Rectal smooth muscle tissue (tissue), 1 donor: ENCODE data around the gene RBP2.

Experiments used
- H3K27ac ChIP-seq: one replicate; pipeline ENCODE4 v1.7.0; 2013; ENCODE audit warnings: low read depth, low read length, inconsistent platforms
- H3K27me3 ChIP-seq: one replicate; pipeline ENCODE4 v1.7.0; 2013; ENCODE audit warnings: low read length; ENCODE audit not compliant: control insufficient read depth, insufficient read depth
- H3K36me3 ChIP-seq: one replicate; pipeline ENCODE4 v1.7.0; 2013; ENCODE audit warnings: low read length; ENCODE audit not compliant: control insufficient read depth, insufficient read depth
- H3K4me1 ChIP-seq: one replicate; pipeline ENCODE4 v1.7.0; 2013; ENCODE audit warnings: low read length; ENCODE audit not compliant: control insufficient read depth, insufficient read depth
- H3K4me3 ChIP-seq: one replicate; pipeline ENCODE4 v1.7.0; 2013; ENCODE audit warnings: low read length
- H3K9ac ChIP-seq: one replicate; pipeline ENCODE4 v1.7.0; 2013; ENCODE audit warnings: low read length

The RBP2 gene

GRCh38 chr3:139472380-139473010, 3.8 kb downstream of the RBP2 start:
- Histone ChIP-seq H3K27me3 (no peaks in the 10 kb centered on the region), H3K36me3 (no peaks in the 10 kb centered on the region), H3K9ac (no peak overlapping the region), H3K4me3 (no peak overlapping the region), H3K4me1 (no peaks in the 10 kb centered on the region), H3K27ac (no peak overlapping the region)

DNA sequence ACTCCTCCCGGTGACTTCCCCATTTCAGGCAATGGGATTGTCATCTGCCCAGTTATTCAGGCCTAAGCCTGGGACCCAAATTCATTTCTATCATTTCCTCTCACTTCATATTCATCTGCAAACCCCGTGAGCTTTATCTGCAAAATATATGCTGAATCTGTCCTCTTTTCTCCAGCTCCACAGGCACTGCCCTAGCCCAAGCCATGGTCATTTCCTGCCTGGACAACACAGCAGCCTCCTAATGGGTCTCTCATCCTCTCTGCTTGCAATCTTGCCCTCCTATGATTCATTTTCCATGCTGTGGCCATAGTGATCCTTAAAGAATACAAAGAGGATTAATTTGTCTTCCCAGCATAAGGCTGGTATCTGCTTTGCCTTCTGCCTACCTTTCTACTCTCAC, 6.1 kb downstream of the RBP2 start:
- H3K9ac ChIP-seq, result no peak overlapping the region
- H3K36me3 ChIP-seq, result no peaks in the 10 kb centered on the region
- H3K27ac ChIP-seq, result no peak overlapping the region
- H3K4me3 ChIP-seq, result no peak overlapping the region
- no peaks in the 10 kb centered on the region for H3K27me3 ChIP-seq
- H3K4me1 ChIP-seq, result no peaks in the 10 kb centered on the region

DNA sequence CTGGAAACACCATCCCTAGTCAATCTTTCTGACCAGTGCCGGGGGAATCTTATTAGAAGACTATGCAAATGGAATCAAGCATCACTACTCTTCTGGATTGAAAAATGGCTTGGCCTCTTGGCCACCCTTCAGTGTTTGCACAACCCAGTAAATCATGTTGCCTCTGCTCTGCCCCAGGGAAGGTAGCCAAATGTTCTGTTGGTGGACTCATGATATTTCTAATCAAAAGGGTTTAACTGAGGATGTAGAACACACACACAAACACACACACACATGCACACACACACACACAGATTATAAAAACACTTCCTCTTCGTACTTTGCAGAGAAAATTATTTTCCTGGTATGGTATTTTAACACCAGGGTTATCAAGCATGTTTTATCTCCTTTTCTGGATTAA, 7.9 kb downstream of the RBP2 start:
- Histone ChIP-seq H3K4me3 (no peak overlapping the region), H3K9ac (no peak overlapping the region), H3K4me1 (no peaks in the 10 kb centered on the region), H3K27ac (no peak overlapping the region), H3K36me3 (no peaks in the 10 kb centered on the region), H3K27me3 (no peaks in the 10 kb centered on the region)

- no peak overlapping the region for H3K27ac ChIP-seq
- H3K27me3 ChIP-seq, result no peaks in the 10 kb centered on the region
- H3K9ac ChIP-seq, result no peak overlapping the region
- H3K4me3 ChIP-seq, result no peak overlapping the region
- no peaks in the 10 kb centered on the region for H3K36me3 ChIP-seq
- H3K4me1 ChIP-seq, result no peaks in the 10 kb centered on the region
These were observed 10.0 kb downstream of the RBP2 start for GRCh38 chr3:139466360-139466759.

- Histone ChIP-seq H3K9ac (no peak overlapping the region), H3K27me3 (no peaks in the 10 kb centered on the region), H3K4me3 (no peak overlapping the region), H3K36me3 (no peaks in the 10 kb centered on the region), H3K4me1 (no peaks in the 10 kb centered on the region), H3K27ac (no peak overlapping the region)
These were observed 10.7 kb downstream of the RBP2 start for GRCh38 chr3:139465636-139466035.

- no peaks in the 10 kb centered on the region for H3K27me3 ChIP-seq
- H3K4me1 ChIP-seq, result no peaks in the 10 kb centered on the region
- no peak overlapping the region for H3K27ac ChIP-seq
These were observed 12.8 kb downstream of the RBP2 start for GRCh38 chr3:139463466-139463865.

DNA sequence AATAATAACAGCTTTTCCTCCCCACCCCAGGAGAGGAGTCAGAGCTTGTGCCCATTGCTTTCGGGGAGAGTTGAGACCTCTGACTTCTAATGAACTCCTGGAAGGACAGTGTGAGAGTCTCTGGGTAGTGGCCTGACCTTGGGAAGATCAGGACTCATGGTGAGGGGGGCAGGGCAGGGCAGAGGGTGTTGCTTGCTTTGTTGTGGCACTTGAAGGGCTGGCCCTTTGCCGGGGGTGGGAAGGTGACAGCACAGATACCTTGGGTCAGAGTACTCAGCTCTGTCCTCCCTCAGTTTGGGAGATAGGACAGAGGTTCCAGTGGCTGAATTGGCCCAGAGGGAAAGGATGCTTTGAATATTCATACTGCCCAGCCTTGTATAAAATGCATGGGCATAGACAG, 15.8 kb downstream of the RBP2 start:
- no peak overlapping the region for H3K9ac ChIP-seq
- H3K27me3 ChIP-seq, result no peaks in the 10 kb centered on the region
- H3K4me1 ChIP-seq, result no peaks in the 10 kb centered on the region
- no peak overlapping the region for H3K27ac ChIP-seq
- H3K36me3 ChIP-seq, result no peaks in the 10 kb centered on the region
- H3K4me3 ChIP-seq, result no peak overlapping the region

More at GRCh38 chr3:139463466-139463865, 12.8 kb downstream of the RBP2 start:
- Histone ChIP-seq H3K36me3 (no peaks in the 10 kb centered on the region), H3K9ac (no peak overlapping the region), H3K4me3 (no peak overlapping the region)

GRCh38 chr3:139460076-139460475, 16.2 kb downstream of the RBP2 start:
- Histone ChIP-seq H3K36me3 (no peaks in the 10 kb centered on the region), H3K27ac (no peak overlapping the region), H3K9ac (no peak overlapping the region), H3K4me3 (no peak overlapping the region), H3K27me3 (no peaks in the 10 kb centered on the region), H3K4me1 (no peaks in the 10 kb centered on the region)

DNA sequence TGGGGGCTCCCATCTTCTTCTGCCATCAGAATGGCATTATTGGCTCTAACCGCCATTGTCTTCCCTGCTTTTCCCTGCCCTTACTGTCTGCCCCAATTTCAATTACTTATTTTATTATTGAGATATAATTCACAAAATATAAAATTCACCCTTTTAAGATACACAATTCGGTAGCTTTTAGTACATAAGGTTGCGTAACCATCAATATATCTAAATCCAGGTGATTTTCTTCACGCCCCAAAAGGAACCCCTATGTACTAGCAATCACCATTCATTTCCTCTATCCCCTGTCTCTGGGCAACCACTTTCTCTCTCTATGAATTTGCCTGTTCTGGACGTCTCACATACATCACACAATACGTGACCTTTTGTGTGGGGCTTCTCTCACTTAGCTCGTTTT, 18.0 kb downstream of the RBP2 start:
- no peak overlapping the region for H3K4me3 ChIP-seq

DNA sequence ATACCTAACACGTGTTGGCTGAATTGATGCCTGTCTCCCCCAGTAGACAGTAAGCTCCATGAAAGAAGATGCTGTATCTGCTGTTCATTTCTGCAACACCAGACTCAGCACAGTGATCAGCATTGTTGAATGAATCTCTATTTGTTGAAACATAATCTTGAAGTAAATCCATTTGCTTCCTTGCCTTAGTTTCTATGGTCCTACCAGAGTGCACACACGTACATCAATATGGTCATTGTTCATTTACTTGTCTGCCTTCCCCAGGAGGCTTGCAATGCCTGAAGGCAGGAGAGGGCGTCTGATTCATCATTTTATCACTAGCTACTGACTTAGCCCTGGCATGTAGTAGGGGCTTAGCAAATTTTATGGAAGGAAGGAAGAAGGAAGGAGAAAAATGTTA, 19.2 kb downstream of the RBP2 start:
- Histone ChIP-seq H3K4me1 (no peaks in the 10 kb centered on the region), H3K27ac (no peak overlapping the region), H3K9ac (no peak overlapping the region), H3K27me3 (no peaks in the 10 kb centered on the region), H3K4me3 (no peak overlapping the region), H3K36me3 (no peaks in the 10 kb centered on the region)

More for the DNA sequence above, 18.0 kb downstream of the RBP2 start:
- Histone ChIP-seq H3K27me3 (no peaks in the 10 kb centered on the region), H3K27ac (no peak overlapping the region), H3K36me3 (no peaks in the 10 kb centered on the region), H3K9ac (no peak overlapping the region), H3K4me1 (no peaks in the 10 kb centered on the region)

- H3K27me3 ChIP-seq, result no peaks in the 10 kb centered on the region
- no peaks in the 10 kb centered on the region for H3K36me3 ChIP-seq
- H3K4me1 ChIP-seq, result no peaks in the 10 kb centered on the region
- no peak overlapping the region for H3K4me3 ChIP-seq
- no peak overlapping the region for H3K9ac ChIP-seq
- no peak overlapping the region for H3K27ac ChIP-seq
These were observed 19.9 kb downstream of the RBP2 start for GRCh38 chr3:139456386-139456785.

DNA sequence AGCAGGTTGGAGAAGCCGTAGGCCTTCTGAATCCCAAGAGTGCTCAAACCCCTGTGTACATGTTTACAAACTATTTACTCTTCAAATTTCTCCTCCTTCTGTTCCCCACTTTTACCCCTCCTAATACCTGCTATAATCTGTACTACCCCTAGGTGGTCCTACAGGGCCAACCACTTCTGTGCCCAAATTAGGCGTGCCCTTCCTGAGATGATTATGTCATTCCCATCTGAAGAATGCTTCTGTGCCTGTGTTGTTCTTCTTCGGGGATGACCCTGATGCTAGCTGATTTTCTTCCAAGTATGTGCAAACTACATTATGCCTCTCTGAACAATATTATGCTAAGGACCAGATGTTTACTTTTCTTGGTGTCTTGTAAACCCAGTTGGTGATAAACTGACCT, 20.5 kb downstream of the RBP2 start:
- no peaks in the 10 kb centered on the region for H3K4me1 ChIP-seq
- H3K9ac ChIP-seq, result no peak overlapping the region
- H3K27me3 ChIP-seq, result no peaks in the 10 kb centered on the region
- H3K27ac ChIP-seq, result no peak overlapping the region
- no peak overlapping the region for H3K4me3 ChIP-seq
- H3K36me3 ChIP-seq, result no peaks in the 10 kb centered on the region

GRCh38 chr3:139455206-139455605, 21.1 kb downstream of the RBP2 start:
- H3K27ac ChIP-seq, result no peak overlapping the region
- H3K4me3 ChIP-seq, result no peak overlapping the region
- no peaks in the 10 kb centered on the region for H3K36me3 ChIP-seq
- no peaks in the 10 kb centered on the region for H3K4me1 ChIP-seq
- no peak overlapping the region for H3K9ac ChIP-seq
- H3K27me3 ChIP-seq, result no peaks in the 10 kb centered on the region
